ENCODE measurements around the gene FKBP3. TPM values are rescaled to one million over a fixed set of nuclear protein-coding genes. Genes with fewer than 3 reads are reported as not detected.
A peak's percentile ranks its signal among the peaks of the same experiment; 100 is the strongest.

FKBP3 gene
- total and polyA plus RNA-seq, 2 of the 13 experiments (the other 11 are each of a cell fraction or from before 2014, with no cell fraction given): 57.0 to 87.6 TPM

DNA sequence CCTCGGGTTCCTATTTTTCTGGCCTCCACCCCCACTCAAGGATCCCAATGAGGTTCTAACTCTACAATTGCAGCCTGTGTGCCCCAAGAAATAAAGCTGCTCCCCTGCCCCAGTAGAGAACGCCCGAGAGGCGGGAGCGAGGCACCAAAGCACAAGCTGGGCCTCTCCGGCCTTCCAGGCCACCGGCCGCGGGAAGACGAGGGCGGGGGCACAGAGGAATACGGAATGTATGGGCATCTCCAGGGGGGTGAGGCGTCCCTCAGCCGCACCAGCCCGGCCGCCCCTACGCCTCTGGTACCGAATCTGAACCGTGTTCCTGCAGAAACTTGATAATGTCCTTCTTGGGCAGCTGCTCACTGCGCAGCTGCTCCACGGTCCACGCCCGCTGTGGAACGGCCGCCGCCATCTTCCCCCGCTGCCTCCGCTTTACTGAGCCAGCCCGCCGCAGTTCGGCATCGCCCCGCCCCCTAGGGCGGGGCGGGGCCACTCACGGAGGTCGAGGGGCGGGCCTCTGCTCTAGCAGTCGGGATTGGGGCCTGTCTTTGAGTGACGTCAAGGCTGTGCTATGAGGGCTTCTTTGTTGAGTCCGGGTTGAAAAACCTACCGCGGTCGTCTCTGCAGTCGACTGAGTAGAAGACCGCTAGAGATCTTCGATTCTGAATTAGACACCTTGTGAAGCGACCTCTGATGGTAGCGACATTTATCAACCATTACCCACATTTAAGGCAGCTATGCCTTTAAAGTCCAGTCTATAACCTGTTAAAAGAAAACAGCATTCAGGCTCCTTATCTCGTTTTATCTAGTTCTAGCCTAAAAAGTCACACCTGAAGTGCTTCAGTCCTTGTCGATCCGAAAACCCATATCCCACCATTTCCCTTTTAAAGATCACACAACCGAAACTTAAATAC is at the start of gene FKBP3 (continued):
- TF ChIP-seq, protein P1, sequence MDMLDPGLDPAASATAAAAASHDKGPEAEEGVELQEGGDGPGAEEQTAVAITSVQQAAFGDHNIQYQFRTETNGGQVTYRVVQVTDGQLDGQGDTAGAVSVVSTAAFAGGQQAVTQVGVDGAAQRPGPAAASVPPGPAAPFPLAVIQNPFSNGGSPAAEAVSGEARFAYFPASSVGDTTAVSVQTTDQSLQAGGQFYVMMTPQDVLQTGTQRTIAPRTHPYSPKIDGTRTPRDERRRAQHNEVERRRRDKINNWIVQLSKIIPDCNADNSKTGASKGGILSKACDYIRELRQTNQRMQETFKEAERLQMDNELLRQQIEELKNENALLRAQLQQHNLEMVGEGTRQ (IDR thresholded peaks at IDR 0.05; ENCODE audit: low read depth, low read length): no peak
- TF ChIP-seq, protein P1 (CRISPR knock-in tag; IDR thresholded peaks at IDR 0.05; ENCODE audit: borderline replicate concordance): no peak
- TF ChIP-seq ATRX (CRISPR knock-in tag; IDR thresholded peaks at IDR 0.05; ENCODE audit: borderline replicate concordance) (no peak), SNAI1 (CRISPR knock-in tag; IDR thresholded peaks at IDR 0.05; ENCODE audit: borderline replicate concordance) (no peak), ZNF143 (CRISPR knock-in tag; IDR thresholded peaks at IDR 0.05) (peak; percentile 32; the same call in 1 of the 2 replicates), PCBP1 (IDR thresholded peaks at IDR 0.05; ENCODE audit: borderline replicate concordance, low read depth, low read length) (peak; percentile 92), ZNF576 (CRISPR knock-in tag; IDR thresholded peaks at IDR 0.05) (no peak), ZNF766 (CRISPR knock-in tag; IDR thresholded peaks at IDR 0.05; ENCODE audit: borderline replicate concordance) (no peak), ZMYM3 (CRISPR knock-in tag; IDR thresholded peaks at IDR 0.05) (peak; percentile 37; the same call in 1 of the 2 replicates), RBM39 (IDR thresholded peaks at IDR 0.05; ENCODE audit: low read depth, low read length, poor library complexity, severe bottlenecking) (no peak), ZNF451 (CRISPR knock-in tag; IDR thresholded peaks at IDR 0.05) (peak; percentile 77; the same call in 1 of the 2 replicates), ARNT (IDR thresholded peaks at IDR 0.05) (no peak), ZNF234 (CRISPR knock-in tag; conservative IDR thresholded peaks at IDR 0.05) (0 out of 2 replicates have a peak, but pooled peaks have one; percentile 44), MYPOP (CRISPR knock-in tag; IDR thresholded peaks at IDR 0.05) (peak; percentile 83), MBD4 (IDR thresholded peaks at IDR 0.05; ENCODE audit: borderline replicate concordance, low read length) (no peak), NCOR1 (IDR thresholded peaks at IDR 0.05; ENCODE audit: borderline replicate concordance, low read length) (peak; percentile 42; the same call in 1 of the 2 replicates), POGZ (CRISPR knock-in tag; IDR thresholded peaks at IDR 0.05) (no peak; the same call in 1 of the 2 replicates), MLLT10 (CRISPR knock-in tag; IDR thresholded peaks at IDR 0.05) (no peak), SATB2 (CRISPR knock-in tag; IDR thresholded peaks at IDR 0.05) (no peak)
- TF ChIP-seq, protein P2, sequence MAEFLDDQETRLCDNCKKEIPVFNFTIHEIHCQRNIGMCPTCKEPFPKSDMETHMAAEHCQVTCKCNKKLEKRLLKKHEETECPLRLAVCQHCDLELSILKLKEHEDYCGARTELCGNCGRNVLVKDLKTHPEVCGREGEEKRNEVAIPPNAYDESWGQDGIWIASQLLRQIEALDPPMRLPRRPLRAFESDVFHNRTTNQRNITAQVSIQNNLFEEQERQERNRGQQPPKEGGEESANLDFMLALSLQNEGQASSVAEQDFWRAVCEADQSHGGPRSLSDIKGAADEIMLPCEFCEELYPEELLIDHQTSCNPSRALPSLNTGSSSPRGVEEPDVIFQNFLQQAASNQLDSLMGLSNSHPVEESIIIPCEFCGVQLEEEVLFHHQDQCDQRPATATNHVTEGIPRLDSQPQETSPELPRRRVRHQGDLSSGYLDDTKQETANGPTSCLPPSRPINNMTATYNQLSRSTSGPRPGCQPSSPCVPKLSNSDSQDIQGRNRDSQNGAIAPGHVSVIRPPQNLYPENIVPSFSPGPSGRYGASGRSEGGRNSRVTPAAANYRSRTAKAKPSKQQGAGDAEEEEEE (CRISPR knock-in tag; IDR thresholded peaks at IDR 0.05; ENCODE audit: borderline replicate concordance): 0 out of 2 replicates have a peak, but pooled peaks have one; percentile 86
- TF ChIP-seq, protein P3, sequence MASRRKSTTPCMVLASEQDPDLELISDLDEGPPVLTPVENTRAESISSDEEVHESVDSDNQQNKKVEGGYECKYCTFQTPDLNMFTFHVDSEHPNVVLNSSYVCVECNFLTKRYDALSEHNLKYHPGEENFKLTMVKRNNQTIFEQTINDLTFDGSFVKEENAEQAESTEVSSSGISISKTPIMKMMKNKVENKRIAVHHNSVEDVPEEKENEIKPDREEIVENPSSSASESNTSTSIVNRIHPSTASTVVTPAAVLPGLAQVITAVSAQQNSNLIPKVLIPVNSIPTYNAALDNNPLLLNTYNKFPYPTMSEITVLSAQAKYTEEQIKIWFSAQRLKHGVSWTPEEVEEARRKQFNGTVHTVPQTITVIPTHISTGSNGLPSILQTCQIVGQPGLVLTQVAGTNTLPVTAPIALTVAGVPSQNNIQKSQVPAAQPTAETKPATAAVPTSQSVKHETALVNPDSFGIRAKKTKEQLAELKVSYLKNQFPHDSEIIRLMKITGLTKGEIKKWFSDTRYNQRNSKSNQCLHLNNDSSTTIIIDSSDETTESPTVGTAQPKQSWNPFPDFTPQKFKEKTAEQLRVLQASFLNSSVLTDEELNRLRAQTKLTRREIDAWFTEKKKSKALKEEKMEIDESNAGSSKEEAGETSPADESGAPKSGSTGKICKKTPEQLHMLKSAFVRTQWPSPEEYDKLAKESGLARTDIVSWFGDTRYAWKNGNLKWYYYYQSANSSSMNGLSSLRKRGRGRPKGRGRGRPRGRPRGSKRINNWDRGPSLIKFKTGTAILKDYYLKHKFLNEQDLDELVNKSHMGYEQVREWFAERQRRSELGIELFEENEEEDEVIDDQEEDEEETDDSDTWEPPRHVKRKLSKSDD (CRISPR knock-in tag; IDR thresholded peaks at IDR 0.05; ENCODE audit: low read depth): 0 out of 2 replicates have a peak, but pooled peaks have one; percentile 50
